GDM1 (cell line): Measurements from ENCODE around the gene SYNPO.

Source experiments
- DNase-seq: peaks from one replicate; lab custom pipeline; 2025; lab: John Stamatoyannopoulos, UW

Gene SYNPO

GRCh38 chr5:150608991-150609390 lies 31.5 kb upstream of the SYNPO start:
- DNase-seq = no peak

DNA sequence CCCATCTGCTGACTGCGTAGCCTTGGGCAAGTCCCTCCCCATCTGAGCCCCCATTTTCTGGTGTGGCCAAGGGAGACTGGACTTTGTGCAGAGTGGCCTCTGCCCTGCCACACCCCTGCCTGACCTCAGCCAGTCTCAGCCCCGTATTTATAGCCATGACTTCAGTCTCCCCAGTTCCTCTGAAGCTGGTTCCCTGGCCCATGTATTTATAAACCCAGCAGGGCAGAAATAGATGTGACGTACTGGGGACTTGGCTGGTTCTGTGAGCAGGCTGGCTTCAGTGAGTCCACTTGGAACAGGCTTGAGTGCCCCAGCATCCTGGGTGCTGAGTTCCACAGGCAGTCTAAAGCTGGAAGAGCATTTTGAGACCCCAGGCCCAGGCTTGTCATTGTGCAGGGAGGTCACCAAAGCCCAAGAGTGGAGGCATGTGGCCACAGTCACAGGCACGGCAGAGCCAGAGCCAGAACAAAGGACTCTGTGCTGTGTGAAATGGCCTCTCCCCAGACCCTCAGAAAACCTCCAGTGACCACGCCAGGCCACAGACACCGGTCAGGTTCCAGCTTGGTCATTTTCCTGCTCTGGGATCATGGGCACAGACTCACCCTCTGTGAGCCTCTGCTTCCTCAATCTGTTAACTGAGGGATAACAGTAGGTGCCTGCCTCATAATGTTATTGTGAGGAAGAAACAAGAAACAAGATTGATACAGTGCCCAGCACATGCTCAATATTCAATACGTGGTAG lies 30.4 kb upstream of the SYNPO start:
- DNase-seq = no peak

- DNase-seq = no peak
Observed at GRCh38 chr5:150611026-150611425, 29.4 kb upstream of the SYNPO start.

- no peak for DNase-seq
Observed at GRCh38 chr5:150612405-150612804, 28.1 kb upstream of the SYNPO start.

- no peak for DNase-seq
Observed at GRCh38 chr5:150612905-150613670, 27.4 kb upstream of the SYNPO start.

DNA sequence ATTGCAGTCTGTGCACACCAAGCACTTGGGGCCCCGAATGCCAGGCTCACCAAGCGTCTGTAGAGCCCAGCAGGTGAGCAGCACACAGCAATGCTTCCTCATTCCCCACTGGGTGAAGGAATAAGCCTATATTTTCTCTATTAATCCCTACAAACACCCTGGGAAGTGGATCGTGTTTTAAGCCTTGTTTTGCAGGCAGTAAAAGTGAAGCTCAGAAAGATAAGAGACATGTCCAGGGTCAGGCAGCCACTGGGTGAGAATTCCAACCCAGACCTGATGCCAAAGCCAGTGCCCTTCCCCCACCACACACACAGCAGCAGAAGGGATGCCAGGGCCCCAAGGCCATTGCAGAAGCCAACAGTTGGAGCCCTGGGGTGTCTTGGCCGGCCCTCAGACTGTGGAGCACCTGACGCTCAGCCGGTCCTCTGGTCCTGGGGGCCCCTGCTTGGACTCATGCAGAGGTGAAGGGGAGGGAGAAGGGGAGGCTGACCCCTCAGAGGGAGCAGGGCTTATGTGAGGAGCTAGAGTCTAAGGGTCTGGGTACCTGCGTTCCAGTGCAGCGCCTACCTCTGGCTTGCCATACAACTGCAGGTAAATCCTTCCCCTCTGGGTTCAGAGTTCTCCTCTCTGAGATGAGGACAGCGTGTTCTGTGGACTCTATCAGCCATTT lies 26.3 kb upstream of the SYNPO start:
- DNase-seq = no peak

DNA sequence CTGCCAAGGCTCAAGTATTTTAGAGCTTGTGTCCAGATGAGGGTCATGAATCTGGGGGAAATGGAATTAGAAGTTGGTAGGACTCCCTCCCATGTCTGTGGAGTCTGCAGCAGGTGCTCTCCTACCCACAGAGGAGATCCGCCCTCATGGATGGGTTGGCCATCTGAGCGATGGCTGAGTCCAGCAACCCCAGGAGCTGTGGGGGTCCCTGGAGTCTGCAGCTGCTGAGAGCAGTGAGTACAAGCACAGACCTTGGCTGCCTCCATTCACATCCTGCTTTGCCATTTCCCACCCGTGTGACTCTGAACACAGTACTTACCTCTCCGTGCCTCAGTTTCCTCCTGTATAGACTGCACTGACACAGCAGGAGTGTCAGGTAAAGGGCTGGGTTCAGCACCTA lies 25.8 kb upstream of the SYNPO start:
- DNase-seq = no peak

- DNase-seq = no peak
Observed at GRCh38 chr5:150615141-150615699, 25.2 kb upstream of the SYNPO start.

DNA sequence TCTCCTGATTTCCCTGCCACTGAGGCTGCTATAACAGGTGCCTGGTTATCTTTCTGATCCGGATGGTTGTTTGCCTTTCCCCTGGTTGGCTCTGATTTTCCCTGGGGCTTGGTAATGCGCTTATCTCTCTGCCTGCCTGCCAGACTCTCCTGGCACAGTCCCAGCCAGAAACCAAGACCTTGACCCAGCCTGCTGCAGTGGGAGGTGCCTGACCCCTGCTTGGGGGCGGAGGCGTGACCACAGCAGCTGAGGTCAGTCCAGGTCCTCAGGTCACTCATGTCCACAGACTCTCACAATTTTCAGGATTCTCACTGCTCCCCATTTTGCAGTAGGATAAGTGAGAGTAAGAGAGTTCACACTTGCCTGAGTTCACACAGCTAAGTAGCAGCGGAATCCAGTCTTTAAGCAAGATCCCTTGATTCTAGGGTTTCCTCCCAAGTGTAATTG lies 24.4 kb upstream of the SYNPO start:
- no peak for DNase-seq

GRCh38 chr5:150616506-150616905 lies 24.0 kb upstream of the SYNPO start:
- no peak for DNase-seq

GRCh38 chr5:150618163-150618562 lies 22.3 kb upstream of the SYNPO start:
- DNase-seq = no peak

DNA sequence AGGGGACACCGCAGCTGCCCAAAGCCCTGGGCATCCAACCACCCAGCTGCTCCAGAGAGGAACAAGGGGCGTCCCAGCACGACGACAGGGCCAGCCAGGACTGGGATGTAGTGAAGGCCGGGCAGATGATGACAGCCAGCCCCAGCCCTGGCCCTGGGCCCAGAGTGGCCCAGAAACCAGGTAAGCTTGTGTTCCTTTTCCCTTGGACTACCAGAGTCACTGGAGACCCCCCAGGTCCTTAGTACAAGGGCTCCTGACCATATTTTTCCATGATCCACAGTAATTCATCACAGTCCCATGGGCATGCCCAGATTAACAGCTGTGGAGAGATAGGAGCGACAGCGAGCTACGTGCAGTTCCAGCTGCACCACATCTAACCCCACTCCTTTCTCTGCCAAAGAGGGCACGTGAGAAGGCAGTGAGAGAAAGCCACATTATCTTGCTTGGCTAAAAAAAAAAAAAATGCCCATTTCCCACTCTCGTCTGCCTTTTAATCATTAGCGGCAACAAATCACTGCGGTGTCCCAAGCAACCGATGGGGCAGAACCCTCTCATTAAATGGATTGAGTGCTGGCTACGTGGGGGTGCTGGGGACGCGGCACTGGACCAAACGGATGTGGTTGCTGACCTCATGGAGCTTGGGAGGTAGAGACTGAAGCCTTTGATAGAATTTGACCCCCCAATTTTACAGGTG lies 21.7 kb upstream of the SYNPO start:
- DNase-seq = no peak

DNA sequence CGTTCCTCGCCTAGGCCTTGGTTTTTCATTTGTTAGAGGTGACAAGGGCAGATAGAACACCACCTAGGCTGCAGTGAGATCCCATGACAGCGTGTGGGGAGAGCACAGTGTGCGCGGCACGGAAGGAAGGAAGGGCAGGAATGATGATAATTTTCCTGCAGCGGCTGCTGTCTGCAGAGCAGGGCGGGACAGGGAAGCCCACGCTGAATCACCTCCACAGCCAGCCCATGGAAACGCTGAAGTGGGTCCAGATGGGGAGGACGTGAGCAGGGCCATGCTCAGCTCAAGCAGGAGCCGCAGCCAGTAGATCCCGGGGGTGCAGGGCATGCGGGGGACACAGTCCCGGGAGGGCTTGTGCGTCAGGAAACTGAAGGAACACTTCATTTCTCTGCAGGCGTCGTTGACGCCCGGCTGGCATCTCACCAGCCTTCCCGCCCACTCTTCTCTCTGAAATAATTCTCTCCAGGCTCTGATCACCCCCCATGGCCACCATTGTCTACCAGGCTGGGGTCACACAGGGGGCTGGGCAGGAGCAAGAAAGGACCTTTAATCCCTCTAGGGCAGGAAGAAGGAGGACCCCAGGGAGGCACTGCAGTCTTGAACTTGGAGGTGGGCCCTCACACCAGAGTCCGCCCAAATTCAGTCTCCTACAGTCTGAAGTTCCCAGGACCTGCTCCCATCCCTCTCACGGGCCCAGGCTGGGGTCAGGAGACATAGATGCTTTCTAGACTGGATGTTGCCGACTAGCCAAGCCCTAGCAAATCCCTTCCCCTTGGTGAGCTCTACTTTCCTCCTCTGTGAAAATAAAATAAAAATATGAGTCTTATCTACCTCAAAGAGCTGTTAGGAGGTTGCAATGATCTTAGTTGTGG lies 20.9 kb upstream of the SYNPO start:
- DNase-seq = no peak

DNA sequence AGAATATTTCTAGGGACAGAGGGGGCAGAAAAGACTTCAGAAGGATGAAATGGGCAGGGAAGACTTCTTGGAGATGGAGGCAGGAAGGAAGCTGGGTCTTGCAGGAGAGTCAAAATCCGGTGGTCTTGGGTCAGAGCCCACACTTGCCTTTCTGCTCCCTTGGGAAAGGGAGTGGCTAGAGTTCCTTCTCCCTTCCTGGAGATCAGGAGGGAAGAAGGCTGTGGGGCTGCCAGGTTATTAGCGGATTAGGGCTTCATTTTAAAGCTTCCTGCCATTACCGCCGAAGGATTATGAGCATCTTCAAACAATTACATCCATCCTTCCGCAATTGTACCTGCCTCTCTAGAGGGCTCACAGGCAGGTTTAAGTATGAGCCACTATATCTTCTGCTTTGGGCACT lies 19.2 kb upstream of the SYNPO start:
- DNase-seq = no peak

GRCh38 chr5:150622157-150622556 lies 18.3 kb upstream of the SYNPO start:
- no peak for DNase-seq

- DNase-seq = no peak
Observed at GRCh38 chr5:150623152-150623877, 17.1 kb upstream of the SYNPO start.

- no peak for DNase-seq
Observed at GRCh38 chr5:150623878-150624216, 16.6 kb upstream of the SYNPO start.

DNA sequence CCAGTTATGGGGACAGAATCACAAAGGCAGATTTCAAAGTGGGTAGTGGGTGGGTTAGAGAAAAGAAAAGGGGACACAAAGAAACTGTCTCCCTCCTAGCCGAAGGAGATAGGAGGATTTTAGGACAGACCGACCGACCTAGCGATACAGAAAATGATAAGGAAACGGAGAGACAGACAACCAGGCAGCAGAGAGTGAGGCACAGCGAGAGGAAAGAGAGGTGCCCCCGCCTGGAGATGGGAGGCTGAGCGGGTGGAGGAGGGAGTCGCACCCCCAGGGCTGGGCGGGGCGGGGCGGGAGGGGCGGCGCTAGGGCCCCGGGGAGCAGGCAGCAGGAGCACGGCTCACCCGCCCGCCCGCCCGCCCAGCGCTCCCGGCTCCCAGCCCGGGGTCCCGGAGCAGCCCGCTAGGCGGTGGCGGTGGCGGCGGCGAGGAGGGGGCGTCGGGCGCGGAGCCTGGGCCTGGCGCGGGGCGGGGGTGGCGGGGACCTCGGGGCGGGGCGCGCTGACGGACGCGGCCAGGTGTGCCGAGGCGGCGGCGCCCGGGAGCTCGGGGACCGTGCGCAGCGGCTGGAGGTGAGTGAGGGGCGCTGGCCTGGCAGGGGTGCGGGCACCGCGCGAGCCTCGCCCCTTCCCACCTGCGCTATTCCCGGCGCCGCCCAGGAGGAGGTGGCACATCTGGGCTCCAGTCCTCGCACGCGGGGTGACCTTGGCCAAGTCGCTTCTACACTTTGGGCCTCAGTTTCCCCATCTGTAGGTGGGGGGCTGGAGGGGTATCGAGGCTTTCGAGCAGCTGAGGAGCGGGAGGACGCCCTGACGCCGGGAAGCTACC lies 15.9 kb upstream of the SYNPO start:
- DNase-seq = no peak

GRCh38 chr5:150625164-150625535 lies 15.3 kb upstream of the SYNPO start:
- DNase-seq = no peak
